Endothelial cell of umbilical vein (primary cell): Measurements from ENCODE around the gene TMEM92. TPM values are rescaled to one million over a fixed set of nuclear protein-coding genes. Genes with fewer than 3 reads are reported as not detected.
A peak's percentile ranks its signal among the peaks of the same experiment; 100 is the strongest.

ENCODE experiments used
- BruUV-seq: library from RNA; stranded (reverse); fragments of 400-500 nt; replicated peaks from 2 replicates; lab custom pipeline; 2021; lab: Mats Ljungman, UMichigan
- CTCF ChIA-PET: fragments of 300-600, 350-600 bp; sonication (Branson Sonifier 250); formaldehyde crosslinking; loops from one replicate; lab custom pipeline; 2021; ENCODE audit warnings: antibody characterized with exemption, inconsistent platforms; lab: Charles Lee
- POLR2A ChIA-PET: fragments of 300-600, 350-600 bp; sonication (Branson Sonifier 250); formaldehyde crosslinking; loops from one replicate; lab custom pipeline; 2021; ENCODE audit warnings: antibody characterized with exemption, inconsistent platforms; lab: Charles Lee
- DNase-seq: peaks from one replicate; pipeline ENCODE4 v3.0.0-alpha.2; 2011; ENCODE audit warnings: low read depth, low spot score
- FAIRE-seq: peaks from 2 replicates; lab custom pipeline; 2011; peaks lifted over from hg19 to GRCh38; lab: Jason Lieb, UNC
- H2AFZ ChIP-seq: 2 replicates; pipeline ENCODE4 v1.6.0; 2012; ENCODE audit warnings: low read depth, low read length, control low read depth, inconsistent platforms
- H3K27ac ChIP-seq: 2 replicates; pipeline ENCODE4 v1.5.1; 2011; ENCODE audit warnings: low read depth, mild to moderate bottlenecking, control low read depth, low read length, moderate library complexity; ENCODE audit not compliant: insufficient read depth
- H3K27me3 ChIP-seq, 2 experiments: 2 replicates each; pipeline versions ENCODE4 v1.6.0 to v1.6.1; 2011; ENCODE audit warnings: low read length in 2 of 2, mixed read lengths in 1 of 2; ENCODE audit not compliant: control insufficient read depth in 2 of 2, insufficient read depth in 2 of 2
- H3K36me3 ChIP-seq, 2 experiments: 2 replicates in 1 of 2; 3 replicates in 1 of 2; pipeline ENCODE4 v1.5.1; 2011; ENCODE audit warnings: low read length in 2 of 2, mild to moderate bottlenecking in 1 of 2, moderate library complexity in 1 of 2; ENCODE audit not compliant: control insufficient read depth in 2 of 2, insufficient read depth in 2 of 2; ENCODE audit errors: extremely low read depth in 1 of 2
- H3K4me1 ChIP-seq: 3 replicates; pipeline ENCODE4 v1.5.1; 2011; ENCODE audit warnings: mild to moderate bottlenecking, low read length; ENCODE audit not compliant: control insufficient read depth, insufficient read depth; ENCODE audit errors: extremely low read depth
- H3K4me2 ChIP-seq: 2 replicates; pipeline ENCODE4 v1.6.1; 2011; ENCODE audit warnings: low read length, control low read depth, mixed read lengths; ENCODE audit not compliant: insufficient read depth
- H3K4me3 ChIP-seq, 3 experiments: fragments of 200-600 bp in 1 of 3; sonication (generic), shearing (Covaris generic) in 1 of 3; replicated peaks in 1 of 3; 2 replicates each; pipeline ENCODE4 v1.5.1; 2011 to 2016; ENCODE audit warnings: control low read depth in 3 of 3, low read length in 3 of 3, mild to moderate bottlenecking in 2 of 3, inconsistent platforms in 1 of 3, low read depth in 1 of 3, moderate library complexity in 1 of 3; ENCODE audit not compliant: insufficient read depth in 1 of 3
- H3K79me2 ChIP-seq: 2 replicates; pipeline ENCODE4 v1.6.0; 2012; ENCODE audit warnings: low read length, inconsistent platforms; ENCODE audit not compliant: control insufficient read depth, insufficient read depth
- H3K9ac ChIP-seq: replicated peaks from 2 replicates; pipeline ENCODE3; 2011; ENCODE audit warnings: low read length, control low read depth; ENCODE audit not compliant: insufficient read depth; ENCODE audit errors: extremely low read depth
- H3K9me1 ChIP-seq: replicated peaks from 3 replicates; pipeline ENCODE4 v1.6.0; 2011; ENCODE audit warnings: mild to moderate bottlenecking, low read length; ENCODE audit not compliant: control insufficient read depth, insufficient read depth; ENCODE audit errors: extremely low read depth
- H3K9me3 ChIP-seq: replicated peaks from 2 replicates; pipeline ENCODE4 v1.5.1; 2012; ENCODE audit warnings: low read length, inconsistent platforms; ENCODE audit not compliant: control insufficient read depth, insufficient read depth
- H4K20me1 ChIP-seq: replicated peaks from 2 replicates; pipeline ENCODE3; 2011; ENCODE audit warnings: mild to moderate bottlenecking, low read length; ENCODE audit not compliant: control insufficient read depth, insufficient read depth; ENCODE audit errors: extremely low read depth
- CTCF ChIP-seq, 2 donors: IDR thresholded peaks; 1 replicate in 1 of 2; 2 replicates in 1 of 2; pipeline ENCODE4 v1.5.1; 2011; ENCODE audit warnings: low read length in 2 of 2, mild to moderate bottlenecking in 2 of 2, moderate library complexity in 2 of 2, control low read depth in 1 of 2, inconsistent platforms in 1 of 2, low read depth in 1 of 2; ENCODE audit not compliant: insufficient read depth in 1 of 2; ENCODE audit errors: extremely low read depth in 1 of 2
- EZH2 ChIP-seq: IDR thresholded peaks from 2 replicates; pipeline ENCODE4 v1.6.1; 2012; ENCODE audit warnings: borderline replicate concordance, low read depth, mild to moderate bottlenecking, moderate library complexity, low read length, inconsistent platforms; ENCODE audit not compliant: severe bottlenecking
- FOS ChIP-seq: IDR thresholded peaks from 2 replicates; pipeline ENCODE4 v1.6.1; 2011; ENCODE audit warnings: mild to moderate bottlenecking, low read length, moderate library complexity, borderline replicate concordance; ENCODE audit not compliant: insufficient read depth
- MAX ChIP-seq: IDR thresholded peaks from 2 replicates; pipeline ENCODE4 v1.6.1; 2011; ENCODE audit not compliant: insufficient read depth, insufficient read length
- MYC ChIP-seq: IDR thresholded peaks from one replicate; pipeline ENCODE4 v1.6.1; 2011; ENCODE audit warnings: mild to moderate bottlenecking, low read depth, low read length
- POLR2AphosphoS5 ChIP-seq: IDR thresholded peaks from 2 replicates; pipeline ENCODE4 v1.6.1; 2012; ENCODE audit warnings: low read depth, mild to moderate bottlenecking, control low read depth, low read length, moderate library complexity; ENCODE audit not compliant: insufficient read depth
- dilution Hi-C: fragments of 300-500 bp; cut with MboI; formaldehyde crosslinking; loops from one replicate; pipeline ENCODE4 v1.15.0; 2019; ENCODE audit warnings: low sequenced_read_pairs; ENCODE audit not compliant: extremely low pct_ligation_motif_present
- intact Hi-C: fragments of 100-400 bp; cut with micrococcal nuclease; formaldehyde crosslinking; loops from one replicate; pipeline ENCODE4 v1.10.0; 2022
- polyA plus RNA-seq, 4 experiments: library from polyadenylated mRNA; depleted of rRNA in 3 of 4; stranded (reverse) in 3 of 4; unstranded in 1 of 4; fragments of >200 nt; gene quantifications; 2 replicates each; pipeline versions ENCODE4 v1.2.1 to v1.2.3, GENCODE V29; 2011 to 2012; ENCODE audit warnings: missing spikeins in 1 of 4
- total RNA-seq: library from RNA; stranded (reverse); gene quantifications from 2 replicates; pipeline ENCODE4 v1.2.3, GENCODE V29; 2021

TMEM92 gene
- total and polyA plus RNA-seq, 2 donors (not counting 3 experiments of a cell fraction or from before 2014, with no cell fraction given): 0.03 TPM; not detected in 1

GRCh38 chr17:50272711-50273653 lies 1.3 kb upstream of the TMEM92 start:
- Histone ChIP-seq H3K9me3 (no peaks in the 10 kb centered on the region), H3K9ac (peak overlapping the region; percentile 34), H3K79me2 (no peaks in the 10 kb centered on the region), H3K9me1 (no peaks in the 10 kb centered on the region), H3K27me3 (peaks cover 3 to 7% of the 10 kb centered on the region in 2 experiments), H2AFZ (peak overlapping the region; percentile 99), H3K4me1 (peaks cover 3% of the 10 kb centered on the region), H3K27ac (no peak overlapping the region), H3K4me3 (peak overlapping the region; percentile 35 to 50 (median 42)), H4K20me1 (no peaks in the 10 kb centered on the region), H3K4me2 (peak overlapping the region; percentile 77), H3K36me3 (no peaks in the 10 kb centered on the region)
- peak; percentile 66 for FAIRE-seq
- no peak for TF ChIP-seq MAX
- no peak for TF ChIP-seq MYC
- no peak for TF ChIP-seq FOS
- no peak for TF ChIP-seq POLR2AphosphoS5
- peak; percentile 62 to 87 for TF ChIP-seq CTCF (IDR thresholded peaks at IDR 0.05; ENCODE audit: extremely low read depth in 1 of 2, insufficient read depth in 1 of 2, low read depth in 1 of 2, low read length in 2 of 2)
- TF ChIP-seq EZH2: peak; percentile 34
- CTCF ChIA-PET: interaction anchor here (0.8 to 11.4 kb wide), 25 partner anchors 10 to 179 kb away, joined by 3 to 236 read pairs (median 4); partner anchors contain the start of gene COL1A1
- DNase-seq: peak; percentile 31
- no TSS peak for BruUV-seq
- dilution Hi-C loops: no loop called here
- intact Hi-C loops: loop anchor here (1.0 kb wide), 2 partner anchors 24 to 73 kb away; no protein-coding TSS in a partner anchor
- POLR2A ChIA-PET: no interaction called here
